IPS DF 6.9 (cell line): ENCODE measurements around the gene ANKRD22.
"Not testable (repeated sequence)": the region's sequence is repeated elsewhere in the genome, so short reads cannot be mapped to it uniquely, and the experiment has no call there.

ENCODE experiments used
- DNase-seq: peaks from one replicate; pipeline ENCODE4 v3.0.0-alpha.2; 2013; ENCODE audit warnings: low read depth, low spot score
- H3K27ac ChIP-seq: one replicate; pipeline ENCODE4 v1.5.1; 2013; ENCODE audit warnings: low read length, control low read depth
- H3K27me3 ChIP-seq: 2 replicates; pipeline ENCODE4 v1.6.1; 2013; ENCODE audit warnings: mild to moderate bottlenecking, low read length; ENCODE audit not compliant: control insufficient read depth, insufficient read depth
- H3K36me3 ChIP-seq: 2 replicates; pipeline ENCODE4 v1.6.1; 2013; ENCODE audit warnings: low read length; ENCODE audit not compliant: control insufficient read depth, insufficient read depth
- H3K4me1 ChIP-seq: 2 replicates; pipeline ENCODE4 v1.6.1; 2013; ENCODE audit warnings: low read length; ENCODE audit not compliant: control insufficient read depth, insufficient read depth
- H3K4me3 ChIP-seq: 2 replicates; pipeline ENCODE4 v1.5.1; 2013; ENCODE audit warnings: mild to moderate bottlenecking, low read length
- H3K9me3 ChIP-seq: 2 replicates; pipeline ENCODE4 v1.6.1; 2013; ENCODE audit warnings: low read length, inconsistent platforms; ENCODE audit not compliant: control insufficient read depth, insufficient read depth
- WGBS: extraction: QIAGEN DNeasy Blood & Tissue Kit; methylation state at CpG from one replicate; pipeline ENCODE4 v1.1.7; 2013; ENCODE audit warnings: mixed read lengths, missing lambda C conversion rate; ENCODE audit not compliant: insufficient read length, insufficient coverage; 5-methylcytosine and 5-hydroxymethylcytosine counted together

Gene ANKRD22

GRCh38 chr10:88889559-88890337, 38.1 kb upstream of the ANKRD22 start:
- DNase-seq = no peak
- Histone ChIP-seq H3K4me1 (peaks cover 4% of the 10 kb centered on the region; the same call in 1 of the 2 replicates), H3K4me3 (no peak overlapping the region), H3K9me3 (no peaks in the 10 kb centered on the region), H3K27me3 (no peaks in the 10 kb centered on the region), H3K27ac (no peak overlapping the region), H3K36me3 (no peaks in the 10 kb centered on the region)
- WGBS = no CpG with 5 or more reads among the region's 1 CpG

DNA sequence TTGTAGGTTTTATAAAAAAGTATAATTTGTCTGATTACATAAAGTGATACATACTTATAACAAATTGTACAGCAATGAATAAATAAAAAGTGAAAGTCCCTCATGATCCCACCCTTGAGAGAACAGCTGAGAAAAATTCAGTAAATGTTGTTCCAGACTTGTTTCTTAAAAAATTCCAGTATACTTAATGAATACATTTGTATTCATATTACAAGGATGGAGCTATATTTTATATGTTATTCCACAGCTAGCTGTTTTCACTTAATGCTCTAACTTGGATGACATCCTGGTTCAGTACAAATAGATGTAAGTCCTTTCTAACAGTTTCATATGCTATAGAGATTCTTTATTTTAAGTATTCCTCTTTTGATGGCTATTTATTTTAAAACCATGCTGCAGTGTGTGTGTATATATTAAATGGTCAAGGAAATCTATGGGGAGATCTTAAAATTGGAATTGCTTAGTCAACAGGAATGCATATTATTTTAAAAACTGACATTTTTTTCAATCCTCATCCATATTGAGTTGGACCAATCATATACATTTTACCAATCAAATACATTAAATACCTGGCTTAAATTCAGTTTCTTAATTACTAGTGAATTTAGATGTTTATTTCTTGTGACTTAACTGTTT, 37.3 kb upstream of the ANKRD22 start:
- H3K27ac ChIP-seq = no peak overlapping the region
- no peaks in the 10 kb centered on the region for H3K27me3 ChIP-seq
- no peaks in the 10 kb centered on the region for H3K36me3 ChIP-seq
- H3K4me3 ChIP-seq = no peak overlapping the region
- H3K4me1 ChIP-seq = peaks cover 4% of the 10 kb centered on the region; the same call in 1 of the 2 replicates
- no peak for DNase-seq
- H3K9me3 ChIP-seq = no peaks in the 10 kb centered on the region

- H3K27ac ChIP-seq = no peak overlapping the region
- no peaks in the 10 kb centered on the region for H3K4me1 ChIP-seq
- no peak overlapping the region for H3K4me3 ChIP-seq
- no peaks in the 10 kb centered on the region for H3K27me3 ChIP-seq
- no peak for DNase-seq
- H3K9me3 ChIP-seq = no peaks in the 10 kb centered on the region
- no peaks in the 10 kb centered on the region for H3K36me3 ChIP-seq
Measured at GRCh38 chr10:88886557-88886956, 34.9 kb upstream of the ANKRD22 start.

GRCh38 chr10:88883448-88883809, 31.8 kb upstream of the ANKRD22 start:
- no CpG with 5 or more reads among the region's 2 CpGs for WGBS
- Histone ChIP-seq H3K36me3 (no peaks in the 10 kb centered on the region; the same call in 1 of the 2 replicates), H3K4me3 (no peak overlapping the region), H3K27ac (no peak overlapping the region), H3K4me1 (no peaks in the 10 kb centered on the region), H3K27me3 (no peaks in the 10 kb centered on the region), H3K9me3 (no peaks in the 10 kb centered on the region)
- no peak for DNase-seq

- DNase-seq, H3K27me3 ChIP-seq, H3K36me3 ChIP-seq, H3K9me3 ChIP-seq, H3K4me3 ChIP-seq, H3K4me1 ChIP-seq, H3K27ac ChIP-seq: not testable (repeated sequence)
- WGBS = 100% methylated on average over 1 of the region's 8 CpGs
Measured at GRCh38 chr10:88882646-88883447, 31.2 kb upstream of the ANKRD22 start.

- no peak overlapping the region for H3K27ac ChIP-seq
- H3K4me1 ChIP-seq = no peaks in the 10 kb centered on the region
- DNase-seq = no peak
- H3K36me3 ChIP-seq = no peaks in the 10 kb centered on the region; the same call in 1 of the 2 replicates
- no peak overlapping the region for H3K4me3 ChIP-seq
- H3K9me3 ChIP-seq = no peaks in the 10 kb centered on the region
- H3K27me3 ChIP-seq = no peaks in the 10 kb centered on the region
- no CpG with 5 or more reads among the region's 5 CpGs for WGBS
Measured at GRCh38 chr10:88881922-88882645, 30.4 kb upstream of the ANKRD22 start.

DNA sequence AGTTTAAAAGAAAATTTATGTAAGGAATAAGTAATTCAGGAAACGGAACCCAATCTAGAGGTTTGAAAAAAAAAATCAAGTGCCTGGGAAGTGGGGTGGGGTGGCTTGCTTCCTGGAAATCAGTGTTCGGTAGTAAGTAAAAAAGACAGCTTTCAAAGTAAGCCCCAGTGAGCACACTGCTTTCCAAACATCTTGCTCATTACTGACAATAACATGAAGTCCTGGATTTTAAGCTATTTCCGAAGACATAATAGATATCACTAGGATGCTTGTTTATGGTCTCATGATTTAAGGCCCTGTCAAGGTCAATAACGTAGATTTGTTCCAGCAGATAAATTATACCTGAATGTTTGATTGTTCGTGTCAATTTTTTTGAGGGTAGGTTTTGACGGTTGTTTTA, 29.7 kb upstream of the ANKRD22 start:
- no CpG with 5 or more reads among the region's 6 CpGs for WGBS
- Histone ChIP-seq H3K4me1 (no peaks in the 10 kb centered on the region), H3K27me3 (no peaks in the 10 kb centered on the region), H3K9me3 (no peaks in the 10 kb centered on the region), H3K4me3 (no peak overlapping the region), H3K36me3 (no peaks in the 10 kb centered on the region; the same call in 1 of the 2 replicates), H3K27ac (no peak overlapping the region)
- no peak for DNase-seq

DNA sequence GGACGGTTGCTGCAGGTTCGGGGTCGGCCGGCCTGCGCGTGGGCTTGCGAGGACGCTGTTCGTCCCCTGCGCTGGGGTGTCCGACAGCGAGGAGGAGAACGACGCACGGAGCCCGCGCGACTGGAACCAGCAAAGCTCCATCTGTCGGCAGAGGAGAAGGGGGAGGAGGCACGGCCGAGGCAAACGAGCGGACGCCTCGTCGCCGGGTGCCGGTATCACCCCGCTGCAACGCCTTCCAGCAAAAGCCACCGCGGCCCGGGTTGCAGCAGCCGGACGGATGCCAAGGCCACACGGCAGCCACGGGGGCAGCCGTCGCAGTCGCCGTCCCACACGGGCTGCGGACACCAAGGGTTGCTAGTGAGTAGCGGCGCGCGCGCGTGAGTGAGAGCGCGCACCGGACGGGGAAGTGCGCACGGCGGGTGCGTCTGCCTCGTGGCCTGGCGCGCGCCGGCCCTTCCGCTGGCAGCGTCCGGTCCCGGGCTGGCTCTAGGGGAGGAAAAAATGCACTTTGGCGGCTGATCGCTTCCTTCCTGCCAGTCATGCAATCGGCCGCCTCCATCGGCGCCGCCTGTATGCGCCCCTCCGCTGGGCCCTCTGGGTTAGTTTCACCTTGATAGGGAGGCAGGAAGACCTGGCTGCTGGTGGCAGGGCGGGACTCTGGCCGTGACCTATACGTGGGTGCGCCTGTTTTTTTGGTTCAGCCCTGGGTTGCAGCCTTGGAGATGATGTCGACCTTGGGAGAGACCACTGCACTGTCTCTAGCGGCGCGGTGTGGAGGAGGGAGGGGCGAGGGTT, 28.8 kb upstream of the ANKRD22 start:
- Histone ChIP-seq H3K36me3 (no peaks in the 10 kb centered on the region; the same call in 1 of the 2 replicates), H3K9me3 (no peaks in the 10 kb centered on the region), H3K4me1 (no peaks in the 10 kb centered on the region), H3K27me3 (no peaks in the 10 kb centered on the region), H3K4me3 (peak overlapping the region; percentile 96), H3K27ac (no peak overlapping the region)
- DNase-seq = no peak
- WGBS = no CpG with 5 or more reads among the region's 84 CpGs

GRCh38 chr10:88879534-88880281, 28.1 kb upstream of the ANKRD22 start, which contains the start of gene STAMBPL1:
STAMBPL1 (plus strand) TSS chr10:88880245; CDS start chr10:88901709, 21,464 bp downstream.
- Histone ChIP-seq H3K4me1 (no peaks in the 10 kb centered on the region), H3K4me3 (peak within 1 kb of the TSS; percentile 96), H3K9me3 (no peaks in the 10 kb centered on the region), H3K27me3 (no peaks in the 10 kb centered on the region), H3K36me3 (no peaks in the 10 kb centered on the region; the same call in 1 of the 2 replicates), H3K27ac (no peak within 1 kb of the TSS)
- DNase-seq = no peak
- WGBS = no CpG with 5 or more reads among the region's 26 CpGs
